ENCODE results near the gene CARMIL1.

- TF ChIP-seq GATA2 (IDR thresholded peaks at IDR 0.05; ENCODE audit: low read depth, low read length) (no peak), GATA3 (IDR thresholded peaks at IDR 0.05; ENCODE audit: low read depth, low read length) (no peak)
These were observed 162.6 kb downstream of the CARMIL1 start for GRCh38 chr6:25441663-25442270.

Measured in SH-SY5Y (cell line).